Keratinocyte (primary cell): Measurements from ENCODE around the gene ZNF675.
"Not testable (repeated sequence)": the region's sequence is repeated elsewhere in the genome, so short reads cannot be mapped to it uniquely, and the experiment has no call there.

Experiments used
- EZH2 ChIP-seq: IDR thresholded peaks from one replicate; pipeline ENCODE4 v1.6.1; 2012; ENCODE audit warnings: inconsistent platforms, mild to moderate bottlenecking, low read length, moderate library complexity
- TF ChIP-seq, protein P1 (sequence below), 3 experiments: IDR thresholded peaks in 1 of 3; conservative IDR thresholded peaks in 1 of 3; optimal IDR thresholded peaks in 1 of 3; 2 replicates in 2 of 3; 3 replicates in 1 of 3; pipeline versions ENCODE3 to v1.5.1; 2011; ENCODE audit warnings: low read length in 3 of 3, mild to moderate bottlenecking in 3 of 3, moderate library complexity in 2 of 3, control low read depth in 1 of 3, inconsistent platforms in 1 of 3; ENCODE audit not compliant: insufficient read depth in 2 of 3; ENCODE audit errors: extremely low read depth in 1 of 3

GRCh38 chr19:23730729-23731465 is 43.9 kb upstream of the ZNF675 start:
- TF ChIP-seq, protein P1, sequence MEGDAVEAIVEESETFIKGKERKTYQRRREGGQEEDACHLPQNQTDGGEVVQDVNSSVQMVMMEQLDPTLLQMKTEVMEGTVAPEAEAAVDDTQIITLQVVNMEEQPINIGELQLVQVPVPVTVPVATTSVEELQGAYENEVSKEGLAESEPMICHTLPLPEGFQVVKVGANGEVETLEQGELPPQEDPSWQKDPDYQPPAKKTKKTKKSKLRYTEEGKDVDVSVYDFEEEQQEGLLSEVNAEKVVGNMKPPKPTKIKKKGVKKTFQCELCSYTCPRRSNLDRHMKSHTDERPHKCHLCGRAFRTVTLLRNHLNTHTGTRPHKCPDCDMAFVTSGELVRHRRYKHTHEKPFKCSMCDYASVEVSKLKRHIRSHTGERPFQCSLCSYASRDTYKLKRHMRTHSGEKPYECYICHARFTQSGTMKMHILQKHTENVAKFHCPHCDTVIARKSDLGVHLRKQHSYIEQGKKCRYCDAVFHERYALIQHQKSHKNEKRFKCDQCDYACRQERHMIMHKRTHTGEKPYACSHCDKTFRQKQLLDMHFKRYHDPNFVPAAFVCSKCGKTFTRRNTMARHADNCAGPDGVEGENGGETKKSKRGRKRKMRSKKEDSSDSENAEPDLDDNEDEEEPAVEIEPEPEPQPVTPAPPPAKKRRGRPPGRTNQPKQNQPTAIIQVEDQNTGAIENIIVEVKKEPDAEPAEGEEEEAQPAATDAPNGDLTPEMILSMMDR (optimal IDR thresholded peaks at IDR 0.05 in 1 of 3, IDR thresholded peaks at IDR 0.05 in 1 of 3, conservative IDR thresholded peaks at IDR 0.05 in 1 of 3; ENCODE audit: extremely low read depth in 1 of 3, insufficient read depth in 2 of 3, low read length in 3 of 3), result not testable (repeated sequence)
- TF ChIP-seq EZH2, result not testable (repeated sequence)
